Eye (tissue), 1 donor: ENCODE measurements around the gene ENOX1.
A peak's percentile ranks its signal among the peaks of the same experiment; 100 is the strongest.

Experiments
- DNase-seq: peaks from one replicate; pipeline ENCODE4 v3.0.0-alpha.2; 2015

ENOX1 gene

DNA sequence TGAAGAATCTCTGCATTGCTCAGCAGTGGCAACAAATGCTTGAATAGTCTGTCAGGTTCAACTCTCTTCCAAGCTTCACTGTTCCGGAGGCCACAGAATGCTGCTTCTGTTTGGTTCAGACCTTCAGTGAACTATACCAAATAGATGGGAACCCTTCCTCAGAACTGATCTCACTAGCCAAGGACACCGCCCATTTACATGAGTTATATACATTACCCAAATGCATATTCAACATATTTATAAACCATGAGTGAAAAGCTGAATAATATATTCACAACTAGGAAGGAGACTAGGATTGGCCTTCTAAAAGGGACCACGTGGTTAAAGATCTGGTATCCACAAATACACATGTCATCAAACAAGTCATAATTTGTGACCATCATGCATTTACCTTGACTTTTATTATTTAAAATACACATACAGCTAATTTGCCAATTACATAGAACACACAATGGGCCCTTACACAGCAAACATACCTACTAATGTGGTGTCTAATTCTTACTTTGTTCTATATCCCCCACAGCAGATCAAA, 49.3 kb downstream of the ENOX1 start:
- DNase-seq = no peak

DNA sequence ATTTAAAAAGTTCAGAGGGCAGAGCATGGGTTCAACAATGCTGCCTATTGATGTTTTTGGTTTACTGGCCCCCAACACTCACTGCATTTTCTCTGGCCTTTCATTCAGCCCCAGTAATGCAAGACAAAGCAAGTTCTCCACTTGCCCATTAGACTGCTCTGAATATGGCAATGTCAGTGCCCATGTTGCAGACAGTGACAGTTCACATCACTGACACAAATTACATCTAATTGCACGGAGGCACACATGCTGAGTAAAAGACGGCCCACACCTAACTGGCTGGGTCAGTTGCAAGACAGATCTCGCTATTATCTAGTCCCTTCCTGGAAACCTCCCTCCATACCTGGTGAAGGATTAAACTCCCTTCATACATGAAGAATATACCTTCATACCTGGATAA, 54.0 kb downstream of the ENOX1 start:
- peak; percentile 82 for DNase-seq

DNA sequence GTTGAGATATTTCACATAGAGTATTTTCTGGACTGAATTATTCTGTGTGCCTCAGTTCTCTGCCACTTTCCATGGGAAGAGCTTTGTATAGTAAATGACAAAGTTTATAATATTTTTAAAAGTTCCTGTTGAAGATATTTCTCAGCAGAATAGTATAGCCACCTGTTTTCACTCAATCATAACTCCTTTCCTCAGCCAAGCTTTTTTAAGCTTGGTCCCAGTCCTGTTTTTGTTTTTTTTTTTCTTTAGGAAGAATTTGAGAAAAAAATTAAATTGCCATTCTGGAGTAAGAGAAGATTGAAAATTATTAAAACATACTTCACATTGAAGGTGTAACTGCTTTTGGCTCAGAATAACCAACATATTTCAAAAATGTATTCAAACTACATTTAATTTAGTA, 55.5 kb downstream of the ENOX1 start:
- DNase-seq = no peak

DNA sequence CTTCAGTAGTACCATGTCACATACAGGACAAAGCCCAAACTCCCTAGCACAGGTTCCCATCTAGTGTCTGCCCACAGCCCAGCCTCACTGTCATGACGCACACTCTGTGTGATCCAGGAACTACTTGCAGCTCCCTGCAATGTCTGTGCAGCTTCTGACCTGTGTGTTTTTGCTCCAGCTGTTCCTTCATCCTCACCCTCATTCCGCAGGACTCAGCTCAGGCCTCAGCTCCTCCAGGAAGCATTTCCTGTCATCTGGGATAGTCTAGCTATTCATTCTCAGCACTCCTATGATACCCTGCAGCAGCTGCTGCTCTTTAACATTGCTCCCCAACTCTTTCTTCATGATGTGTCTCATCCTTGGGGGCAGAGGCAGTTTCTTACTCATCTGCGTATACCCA, 56.1 kb downstream of the ENOX1 start:
- peak; percentile 49 for DNase-seq

DNA sequence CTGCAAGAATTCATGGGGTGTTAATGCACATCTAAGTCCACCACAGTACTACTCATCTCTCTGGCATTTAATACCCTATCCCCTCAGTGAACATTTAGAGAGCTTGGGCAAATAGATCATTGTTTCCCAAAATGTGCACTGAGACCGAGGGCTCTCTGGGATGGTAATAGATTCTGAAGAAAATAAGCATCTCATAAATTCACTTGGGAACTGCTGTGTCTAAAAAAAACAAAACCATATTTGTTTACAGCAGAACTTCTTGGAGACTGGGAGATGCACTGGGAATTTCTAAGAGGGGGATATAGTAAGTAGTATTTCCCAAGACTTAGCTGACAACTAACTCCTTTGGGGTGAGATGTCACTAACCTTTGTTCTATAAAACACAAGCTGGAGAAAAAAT, 58.4 kb downstream of the ENOX1 start:
- DNase-seq = no peak

DNA sequence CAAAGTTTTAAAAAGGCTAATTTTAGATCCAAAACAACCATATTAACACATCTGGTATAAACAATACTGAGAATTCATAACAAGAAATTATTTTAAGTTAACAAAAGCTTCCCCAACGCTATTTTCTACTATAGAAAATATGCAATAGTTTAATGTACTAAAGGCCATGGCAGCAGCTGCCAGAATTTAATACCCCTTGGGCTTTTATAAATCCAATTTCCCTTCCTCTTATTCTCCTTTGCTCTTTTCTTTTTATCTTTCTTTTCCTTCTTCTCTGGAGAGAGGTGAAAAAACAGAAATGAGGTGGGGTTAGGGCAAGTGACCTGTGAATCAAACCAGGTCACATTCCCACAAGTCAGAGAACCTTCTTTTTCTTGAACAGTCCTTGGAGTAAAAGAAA, 58.9 kb downstream of the ENOX1 start:
- DNase-seq = no peak

DNA sequence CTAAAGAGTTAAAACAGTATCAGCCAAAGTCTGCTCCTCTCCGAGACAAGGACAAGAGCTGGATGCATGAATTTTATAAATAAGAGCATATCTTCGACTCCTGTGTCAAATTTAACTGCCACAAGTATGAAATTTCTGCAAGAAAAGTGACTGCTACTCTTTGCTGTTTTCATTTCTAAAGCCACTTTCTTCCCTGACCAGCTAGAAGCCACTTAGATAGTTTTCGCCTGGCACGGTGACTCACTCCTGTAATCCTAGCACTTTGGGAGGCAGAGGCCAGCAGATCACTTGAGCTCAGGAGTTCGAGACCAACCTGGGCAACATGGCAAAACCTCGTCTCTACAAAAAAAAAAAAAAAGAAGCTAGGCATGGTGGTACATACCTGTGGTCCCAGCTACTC, 61.3 kb downstream of the ENOX1 start:
- DNase-seq = no peak

DNA sequence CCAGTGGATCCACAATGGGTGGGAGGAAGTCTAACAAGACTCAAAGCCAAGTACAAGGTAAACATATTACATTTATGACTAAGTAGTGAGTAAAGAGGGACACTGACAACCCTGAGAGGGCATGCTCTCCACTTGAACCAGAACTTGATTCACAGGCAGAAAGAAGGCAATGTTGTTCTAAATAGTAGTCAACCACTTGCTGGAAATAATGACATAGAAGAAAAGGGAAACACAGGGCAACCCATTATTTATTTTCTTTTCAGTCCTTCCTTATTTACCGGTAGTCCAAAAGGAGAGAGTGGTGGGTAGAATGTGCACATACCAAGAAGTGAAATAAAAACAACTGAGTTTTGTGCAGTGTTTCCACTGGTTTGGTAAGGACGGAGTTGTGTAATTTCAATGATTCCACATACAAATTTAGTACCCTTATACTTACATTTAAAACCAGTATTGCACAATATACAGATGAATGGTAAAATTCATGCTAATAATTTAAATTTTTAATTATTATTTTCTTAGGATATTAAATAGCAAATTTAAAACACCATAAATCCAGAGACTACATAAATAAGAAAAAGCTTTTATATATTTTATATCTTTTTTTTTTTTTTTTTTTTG, 65.9 kb downstream of the ENOX1 start:
- DNase-seq = no peak

DNA sequence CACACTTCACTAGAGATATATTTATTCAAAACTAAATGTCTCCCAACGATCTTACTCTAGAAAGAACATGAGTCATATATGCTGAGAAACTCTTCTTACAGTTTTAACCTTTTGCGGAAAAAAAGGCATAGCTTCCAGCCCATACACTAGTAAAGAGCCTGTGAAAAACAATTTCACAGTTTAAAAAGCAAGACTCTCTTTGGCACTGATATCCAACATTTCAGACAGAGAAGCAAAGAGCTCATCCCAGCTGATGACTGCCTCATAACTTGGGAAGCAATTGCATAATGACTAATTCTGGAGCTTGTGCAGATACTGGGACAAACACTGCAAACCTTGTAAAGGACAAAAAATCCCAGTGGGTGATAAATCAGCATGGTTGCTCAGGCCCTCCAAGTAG, 88.0 kb downstream of the ENOX1 start:
- DNase-seq = no peak

DNA sequence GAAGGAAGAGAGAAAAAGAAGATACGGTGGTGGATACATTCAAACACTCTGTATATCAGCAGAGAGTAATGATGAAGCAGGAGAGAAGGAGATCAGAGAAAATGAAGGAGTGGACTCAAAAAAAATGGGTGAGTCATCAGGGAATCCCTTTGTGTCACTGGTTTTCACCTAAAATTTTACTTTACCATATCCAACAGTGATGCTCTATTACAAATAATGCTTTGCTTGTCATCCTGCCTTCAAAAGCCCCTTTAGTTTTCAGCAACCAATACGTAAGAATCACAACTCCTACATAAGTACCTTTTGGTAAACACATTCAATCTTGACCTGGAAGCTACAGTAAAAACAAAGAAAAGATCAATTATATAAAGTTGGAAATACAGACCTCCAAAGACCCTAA, 88.8 kb downstream of the ENOX1 start:
- no peak for DNase-seq

DNA sequence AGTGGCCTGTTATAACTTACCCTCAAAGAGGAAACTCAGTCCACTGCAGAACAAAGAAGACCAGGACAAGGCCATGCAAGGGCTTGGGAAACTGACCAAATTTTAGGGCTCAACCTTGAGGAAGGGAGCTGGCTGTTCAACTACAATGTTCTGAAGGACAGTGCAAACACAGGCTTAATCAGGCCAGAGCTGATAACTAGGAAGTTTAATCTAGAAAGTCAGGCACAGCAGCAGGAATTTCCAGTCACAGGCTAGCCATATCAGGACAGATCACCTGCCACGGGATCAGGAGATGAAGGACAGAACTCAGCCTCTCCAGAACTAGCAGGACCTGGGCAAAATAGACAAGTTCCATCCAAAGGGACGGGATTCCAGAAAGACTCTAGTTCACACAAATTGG, 89.4 kb downstream of the ENOX1 start:
- DNase-seq = no peak

DNA sequence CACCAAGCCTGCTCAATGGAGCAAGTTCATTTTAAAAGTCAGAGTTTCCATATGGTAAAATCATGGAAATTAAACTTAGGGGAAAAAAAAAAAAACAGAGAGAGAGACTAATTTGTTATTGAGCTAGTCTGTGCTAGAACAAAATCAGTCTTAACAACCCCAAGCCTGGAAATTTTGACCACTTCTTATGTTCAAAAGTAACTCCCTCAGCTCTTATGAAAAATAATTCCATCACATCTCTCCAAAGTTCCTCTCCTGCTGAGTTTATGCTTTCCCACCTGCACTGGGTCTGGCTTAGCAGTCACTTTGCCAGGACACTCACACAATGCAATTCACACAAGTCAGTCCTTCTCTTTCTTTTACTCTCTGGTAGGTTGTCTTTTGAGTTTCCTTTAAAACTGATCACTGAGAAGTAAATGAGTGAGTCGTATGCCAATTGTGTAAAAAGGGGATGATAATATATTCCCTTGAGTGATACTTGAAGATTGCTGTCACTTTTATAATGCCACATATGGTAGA, 92.6 kb downstream of the ENOX1 start:
- DNase-seq = no peak

DNA sequence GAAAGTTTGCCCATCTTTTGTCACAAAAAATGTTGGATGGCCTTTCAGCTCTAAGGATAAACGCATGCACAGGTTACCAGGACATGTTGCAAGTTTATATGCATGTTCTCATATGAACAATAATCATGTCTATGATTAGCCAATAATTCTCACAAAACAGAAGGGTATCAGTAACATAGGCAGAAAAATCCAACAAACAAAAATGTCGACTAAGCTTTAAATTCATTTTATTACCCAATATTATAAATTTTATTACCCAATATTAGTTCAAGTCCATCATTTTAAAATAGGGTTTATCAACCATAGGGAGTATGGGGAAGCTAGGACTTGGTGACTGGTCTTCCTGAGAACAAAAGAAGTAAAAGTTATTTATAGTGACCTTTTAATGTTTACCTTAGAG, 93.1 kb downstream of the ENOX1 start:
- no peak for DNase-seq

DNA sequence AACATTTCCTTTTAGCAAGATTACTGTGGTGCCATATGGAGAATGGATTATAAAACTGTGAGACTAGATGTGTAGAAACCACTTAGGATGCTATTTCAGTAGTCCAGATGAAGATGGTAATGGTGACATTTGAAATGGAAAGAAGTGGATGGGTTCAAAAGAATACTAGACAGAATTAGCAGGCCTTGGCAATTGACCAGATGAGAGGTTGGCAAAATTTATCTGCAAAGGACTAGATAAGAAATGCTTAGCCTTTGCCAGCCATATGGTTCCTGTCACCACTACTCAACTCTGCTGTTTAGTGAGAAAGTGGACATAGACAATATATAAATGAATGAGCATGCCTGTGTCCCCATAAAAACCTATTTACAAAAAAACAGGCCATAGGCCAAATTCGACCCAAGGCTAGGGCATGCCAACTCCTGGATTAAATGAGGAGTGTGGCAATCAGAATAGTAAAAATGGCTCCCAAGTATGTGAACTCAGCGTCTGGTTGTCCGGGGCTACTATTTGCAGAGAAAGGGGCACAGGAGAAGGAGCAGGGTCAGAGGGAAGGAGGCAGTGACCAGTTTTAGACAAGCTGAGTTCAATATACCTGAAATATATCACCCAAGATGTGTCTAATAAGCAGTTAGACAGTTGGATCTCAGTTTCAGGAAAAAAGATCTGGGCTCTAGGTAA, 98.4 kb downstream of the ENOX1 start:
- DNase-seq = no peak

DNA sequence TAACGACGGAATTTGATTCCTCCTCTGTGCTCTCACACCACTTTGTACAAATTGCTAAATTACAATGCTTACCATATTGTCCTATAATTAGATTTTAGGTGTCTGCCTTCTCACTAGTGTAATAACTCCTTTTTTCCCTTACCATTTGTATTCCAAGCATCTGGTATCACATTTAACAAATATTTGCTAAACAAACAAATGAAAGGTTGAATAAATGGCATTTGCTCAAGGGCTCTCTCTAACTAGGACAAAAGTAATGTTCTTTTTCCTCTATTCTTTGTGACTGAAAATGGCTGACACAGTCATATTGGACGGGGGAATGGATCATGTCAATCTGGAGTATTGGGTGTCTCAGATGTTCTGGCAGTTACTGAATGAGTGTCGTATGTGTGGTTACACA, 99.7 kb downstream of the ENOX1 start:
- DNase-seq = no peak

DNA sequence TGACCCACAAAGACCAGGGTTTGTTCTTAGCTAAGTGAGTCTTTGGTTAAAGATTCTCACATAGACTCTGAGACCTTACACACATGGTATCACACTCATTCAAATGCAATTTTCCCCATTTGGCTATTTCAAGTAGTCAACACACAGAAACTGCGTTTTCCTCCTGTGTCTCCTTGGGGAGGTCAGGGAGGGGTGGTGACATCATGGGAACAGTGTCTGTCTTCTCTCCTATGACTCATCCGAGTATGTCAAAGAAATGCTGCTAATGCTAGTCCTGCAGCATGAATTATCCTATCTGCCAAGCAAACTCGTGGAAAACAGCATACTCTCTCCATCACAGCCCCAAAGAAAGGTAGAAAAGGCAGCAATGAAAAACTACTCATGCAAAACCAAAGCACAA, 100.2 kb downstream of the ENOX1 start:
- DNase-seq = peak; percentile 54

DNA sequence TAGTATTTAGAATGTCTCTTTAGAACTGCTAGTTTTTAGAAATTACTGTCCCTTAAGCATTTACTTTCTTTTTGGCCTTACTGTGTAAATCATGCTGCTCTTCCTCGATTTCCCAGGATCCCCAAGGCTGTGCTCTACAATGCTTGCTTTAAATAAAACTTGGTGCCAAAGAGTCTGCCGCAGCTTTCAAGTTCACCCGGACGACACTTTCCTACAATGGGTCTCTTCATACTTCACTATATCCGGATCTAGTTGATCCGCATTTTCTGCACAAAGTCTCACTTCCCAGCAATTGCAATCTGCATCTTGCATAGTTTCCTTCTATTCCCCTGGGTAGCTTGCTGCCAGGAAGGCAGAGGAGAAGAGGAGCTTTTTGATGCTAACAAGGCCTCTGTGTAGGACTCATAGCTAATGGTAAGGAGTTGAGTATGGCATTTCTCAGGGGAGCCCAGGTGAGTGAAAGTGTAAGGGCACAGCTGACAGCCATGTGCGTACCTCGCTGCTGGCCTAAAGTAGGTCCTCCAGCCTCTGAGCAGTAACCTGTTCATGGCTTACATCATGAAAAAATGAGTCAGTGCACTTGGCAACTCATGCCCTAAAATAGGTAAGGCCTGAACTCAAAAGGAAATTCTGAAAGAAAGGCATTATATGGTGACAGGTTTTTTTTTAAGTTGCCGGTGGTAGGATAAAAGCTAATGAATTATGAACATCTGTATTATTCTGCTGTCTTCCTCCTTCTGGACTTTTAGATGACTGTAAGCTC, 101.6 kb downstream of the ENOX1 start:
- no peak for DNase-seq

DNA sequence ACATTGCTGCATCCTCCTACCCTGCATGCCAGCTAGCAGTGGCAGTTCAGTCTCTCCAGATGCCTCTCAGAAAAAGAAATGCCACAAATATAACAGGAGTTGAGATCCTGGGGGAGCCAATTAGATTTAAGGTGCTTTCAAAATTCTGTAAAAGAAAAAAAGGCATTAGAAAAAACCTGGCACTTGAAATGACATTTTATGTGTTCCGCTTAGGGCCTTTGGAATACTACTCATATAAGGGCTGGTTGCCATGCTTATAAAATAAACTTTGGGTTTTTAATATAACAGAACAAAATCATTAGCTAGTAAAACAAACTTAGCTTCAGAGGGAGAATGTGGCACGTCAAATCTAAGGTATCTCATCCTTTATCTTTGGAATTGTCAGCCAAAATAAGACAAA, 104.1 kb downstream of the ENOX1 start:
- no peak for DNase-seq

DNA sequence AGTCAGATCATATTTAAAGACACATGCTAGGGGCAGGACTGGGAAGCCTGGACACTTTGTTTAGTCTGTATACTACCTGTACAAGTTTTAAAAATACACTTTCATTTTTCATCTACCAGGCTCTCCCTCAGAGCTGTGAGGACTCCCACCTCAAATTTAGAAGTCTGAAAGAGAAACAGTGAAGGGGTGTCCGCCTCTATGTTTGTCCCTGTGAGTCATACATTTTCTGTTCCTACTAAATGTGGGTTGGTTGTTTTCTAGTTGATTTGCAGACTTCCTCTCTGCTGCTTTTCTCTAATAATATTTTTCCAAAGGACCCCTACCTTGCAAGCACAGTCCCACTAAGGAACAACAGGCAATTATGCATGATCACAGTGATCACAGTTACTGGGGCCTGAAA, 110.5 kb downstream of the ENOX1 start:
- no peak for DNase-seq

DNA sequence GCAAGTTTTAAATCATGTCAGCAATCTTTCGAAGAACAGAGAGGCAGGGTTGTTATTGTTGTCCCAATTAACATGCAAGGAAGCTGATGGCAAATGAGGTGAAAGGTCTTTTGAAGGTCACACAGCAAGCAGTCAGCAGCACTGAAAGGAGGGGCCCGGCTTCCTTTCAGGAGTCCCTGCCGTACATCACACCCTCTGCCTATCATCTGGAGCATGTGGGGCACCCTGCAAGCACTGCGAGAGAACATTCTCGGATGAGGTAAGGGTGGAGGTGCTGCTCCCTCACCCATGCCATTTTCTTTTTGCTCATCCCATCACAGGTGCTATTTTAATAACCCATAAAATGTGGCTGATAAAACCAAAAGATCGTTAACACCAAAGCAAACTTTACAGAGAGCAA, 111.2 kb downstream of the ENOX1 start:
- DNase-seq = no peak

DNA sequence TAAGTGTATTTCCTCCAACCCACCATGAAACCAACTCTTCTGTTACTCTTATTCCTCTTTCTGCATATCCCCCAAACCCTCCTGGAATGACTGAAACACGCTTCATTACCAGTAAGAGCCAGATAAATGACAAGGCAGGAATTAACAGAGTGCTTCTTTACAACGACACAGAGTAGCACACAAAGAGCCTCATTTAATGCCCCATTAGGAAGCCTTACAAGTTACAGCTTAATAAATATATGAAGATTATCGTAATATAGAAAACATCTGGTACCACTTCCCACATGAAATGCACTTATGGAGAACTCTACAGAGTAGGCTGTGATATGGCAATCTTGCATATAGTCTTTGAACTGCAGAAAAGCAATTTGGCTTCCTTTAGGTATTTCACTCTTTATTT, 116.8 kb downstream of the ENOX1 start:
- no peak for DNase-seq

DNA sequence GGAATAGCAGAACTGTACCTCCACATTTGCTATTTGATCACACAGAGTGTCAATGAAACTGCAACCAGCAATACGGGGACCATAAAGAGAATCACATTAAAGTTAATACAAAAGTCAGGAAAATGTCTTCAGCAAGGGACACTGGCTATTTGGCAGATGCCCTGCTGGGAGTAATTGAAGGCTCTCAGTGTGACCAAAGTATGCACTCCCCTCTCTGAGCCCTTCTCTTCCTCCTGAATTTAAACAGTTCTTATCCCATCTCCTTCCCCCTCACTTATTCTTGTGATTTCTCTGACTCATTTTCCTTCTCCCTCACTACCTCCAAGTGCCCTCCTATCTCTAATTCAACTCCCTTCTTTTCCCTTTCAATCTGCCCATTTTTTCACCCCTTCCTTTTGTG, 117.7 kb downstream of the ENOX1 start:
- DNase-seq = no peak

DNA sequence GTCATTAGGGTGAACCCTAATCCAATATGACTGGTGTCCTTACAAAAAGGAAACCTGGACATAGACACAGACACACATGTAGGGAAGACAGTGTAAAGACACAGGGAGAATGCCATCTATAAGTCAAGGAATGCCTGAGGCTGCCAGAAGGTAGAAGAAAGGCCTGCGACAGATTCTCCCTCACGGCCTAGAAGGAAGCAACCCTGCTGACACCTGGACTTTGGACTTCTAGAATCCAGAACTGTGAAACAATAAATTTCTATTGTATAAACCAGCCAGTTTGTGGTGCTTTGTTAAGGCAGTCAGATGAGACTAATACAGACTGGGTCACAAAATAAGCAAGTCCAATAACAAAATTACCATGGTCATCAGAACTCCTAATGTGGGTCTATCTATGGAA, 120.4 kb downstream of the ENOX1 start:
- no peak for DNase-seq

DNA sequence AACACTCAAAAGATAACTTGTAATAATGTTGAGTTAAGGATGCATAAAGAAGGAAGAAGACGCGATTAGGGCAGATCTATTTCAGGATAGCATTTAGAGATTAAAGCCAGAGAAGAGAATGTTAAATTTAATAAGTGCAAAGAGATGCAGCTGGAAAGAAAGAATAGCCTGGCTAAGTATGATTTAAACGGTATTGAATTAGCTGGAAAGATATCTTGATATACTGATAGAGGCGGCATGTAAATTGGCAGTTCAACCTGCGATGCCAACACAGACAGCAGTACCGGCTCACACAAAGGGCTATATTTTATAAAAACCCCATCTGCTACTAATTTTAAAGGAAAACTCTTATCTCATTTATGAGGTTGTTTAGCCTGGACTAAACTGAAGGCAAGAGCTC, 121.4 kb downstream of the ENOX1 start:
- no peak for DNase-seq
